Measurements from ENCODE around the gene PTPRN2. TPM values are rescaled to one million over a fixed set of nuclear protein-coding genes. Genes with fewer than 3 reads are reported as not detected.

The PTPRN2 gene
- total and polyA plus RNA-seq, 9 of the 15 experiments (the other 6 are each of a cell fraction or from before 2014, with no cell fraction given), result not detected

GRCh38 chr7:158074896-158075632 is 512.6 kb downstream of the PTPRN2 start:
- POLR2A ChIA-PET, result interaction anchor here (0.7 kb wide), 1 partner anchor 96 kb away, joined by 3 read pairs; no protein-coding TSS in a partner anchor
- FAIRE-seq, result no peak
- no peak for TF ChIP-seq ZNF668 (CRISPR knock-in tag; IDR thresholded peaks at IDR 0.05)
- no peak for TF ChIP-seq REST (IDR thresholded peaks at IDR 0.05; ENCODE audit: borderline replicate concordance)
- no peak for TF ChIP-seq REST (CRISPR knock-in tag; IDR thresholded peaks at IDR 0.05; ENCODE audit: low read depth)
- no peak for TF ChIP-seq ZNF232 (CRISPR knock-in tag; IDR thresholded peaks at IDR 0.05)
- TF ChIP-seq NCOA2 (IDR thresholded peaks at IDR 0.05; ENCODE audit: partially characterized antibody in 2 of 2), result no peak
- TF ChIP-seq ZNF589 (CRISPR knock-in tag; IDR thresholded peaks at IDR 0.05; ENCODE audit: low read depth), result no peak
- TF ChIP-seq MXI1 (IDR thresholded peaks at IDR 0.05; ENCODE audit: low read depth, low read length), result no peak
- peak; percentile 25; the same call in 1 of the 2 replicates for TF ChIP-seq USF2 (CRISPR knock-in tag; IDR thresholded peaks at IDR 0.05)
- TF ChIP-seq HNRNPL (IDR thresholded peaks at IDR 0.05; ENCODE audit: low read depth, low read length), result no peak
- TF ChIP-seq ZNF143 (CRISPR knock-in tag; IDR thresholded peaks at IDR 0.05), result no peak
- TF ChIP-seq SMARCA5 (IDR thresholded peaks at IDR 0.05), result no peak

More at GRCh38 chr7:158074896-158075632, 512.6 kb downstream of the PTPRN2 start:
- DNase-seq (ENCODE audit: extremely low read depth in 1 of 4, low spot score in 3 of 4) (peak in 1 of 4 experiments; percentile 12), ATAC-seq (peak; percentile 66)
- Histone ChIP-seq H3K4me3 (no peak overlapping the region), H3K9ac (ENCODE audit: insufficient read depth in 1 of 2, low read depth in 2 of 2, low read length in 2 of 2) (no peak overlapping the region), H3K9me1 (ENCODE audit: control insufficient read depth, insufficient read depth, low read length) (no peaks in the 10 kb centered on the region), H3K27ac (ENCODE audit: extremely low read depth, low read depth, low read length) (no peak overlapping the region), H3K9me3 (replicated peaks; ENCODE audit: control insufficient read depth, insufficient read depth, low read depth, low read length) (no peaks in the 10 kb centered on the region), H3K4me1 (replicated peaks in 1 of 2; ENCODE audit: control insufficient read depth in 2 of 2, insufficient read depth in 2 of 2, low read length in 2 of 2) (no peaks in the 10 kb centered on the region; a peak in 1 of 5 replicates), H3K4me2 (ENCODE audit: insufficient read depth, low read length) (no peak overlapping the region), H3K79me2 (ENCODE audit: control insufficient read depth, insufficient read depth, low read length) (no peaks in the 10 kb centered on the region), H3K36me3 (ENCODE audit: control insufficient read depth, insufficient read depth, low read length) (no peaks in the 10 kb centered on the region), H4K20me1 (replicated peaks; ENCODE audit: control insufficient read depth, insufficient read depth, low read length) (no peaks in the 10 kb centered on the region; the same call in 1 of the 2 replicates), H2AFZ (ENCODE audit: low read depth, low read length) (no peak overlapping the region), H3K27me3 (ENCODE audit: control insufficient read depth in 2 of 2, insufficient read depth in 2 of 2, low read length in 2 of 2) (peaks cover 32 to 67% of the 10 kb centered on the region in 2 experiments)
- in situ Hi-C loops (cut with MboI) (no loop called here), intact Hi-C loops (cut with micrococcal nuclease) (no loop called here)
- WGBS (ENCODE audit: insufficient coverage, low coverage, missing lambda C conversion rate), result 3% methylated on average over 29 of the region's 29 CpGs
- CTCF ChIA-PET (ENCODE audit: low intra/inter-chr PET ratio), result no interaction called here
- no TSS peak for BruUV-seq (replicated peaks)
